Measurements from ENCODE around the gene WDR93. TPM values are rescaled to one million over a fixed set of nuclear protein-coding genes. Genes with fewer than 3 reads are reported as not detected.

WDR93 gene
- total and polyA plus RNA-seq, 2 of the 4 experiments (the other 2 are of a cell fraction): not detected

DNA sequence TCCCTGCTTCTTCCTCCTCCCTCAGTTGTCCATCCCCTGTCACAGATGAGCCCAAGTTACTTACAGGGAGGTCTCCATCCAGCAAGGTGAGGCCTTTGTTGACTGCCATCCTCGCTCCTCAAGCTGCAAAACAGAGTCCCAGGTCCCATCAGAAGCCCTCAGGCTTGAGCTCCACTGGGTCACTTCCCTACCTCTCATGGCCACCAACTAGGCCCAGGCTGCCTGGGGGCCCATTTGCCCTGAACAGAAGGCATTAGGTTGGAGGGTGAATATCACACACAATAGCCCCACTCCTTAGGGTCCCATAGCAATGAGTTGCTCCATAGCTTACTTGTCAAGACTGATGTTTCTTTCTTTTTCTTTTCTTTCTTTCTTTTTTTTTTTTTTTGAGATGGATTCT, 13.2 kb upstream of the WDR93 start:
- Histone ChIP-seq H2BK120ac (ENCODE audit: low read depth, low read length) (no peak overlapping the region), H3K23ac (ENCODE audit: low read depth, low read length) (no peak overlapping the region), H2BK20ac (ENCODE audit: low read depth, low read length) (no peak overlapping the region), H4K8ac (ENCODE audit: low read depth in 2 of 2, low read length in 2 of 2) (no peak overlapping the region), H3K9ac (ENCODE audit: low read depth, low read length) (no peak overlapping the region), H2AFZ (replicated peaks; ENCODE audit: low read length, poor library complexity) (no peak overlapping the region), H3K36me3 (ENCODE audit: control insufficient read depth, insufficient read depth, low read length) (no peaks in the 10 kb centered on the region), H3K79me1 (ENCODE audit: low read depth in 1 of 2, low read length in 2 of 2) (no peaks in the 10 kb centered on the region), H3K56ac (ENCODE audit: extremely low read depth, insufficient read depth, low read length) (no peak overlapping the region), H3K18ac (ENCODE audit: low read depth, low read length) (no peak overlapping the region), H3K4ac (ENCODE audit: low read depth, low read length) (no peak overlapping the region), H4K91ac (ENCODE audit: insufficient read depth, low read depth, low read length) (no peak overlapping the region), H3K4me2 (ENCODE audit: low read depth, low read length) (no peak overlapping the region), H4K20me1 (ENCODE audit: insufficient read depth, low read length) (no peaks in the 10 kb centered on the region), H3K9me3 (ENCODE audit: control insufficient read depth, insufficient read depth, low read length) (no peaks in the 10 kb centered on the region), H3K4me3 (ENCODE audit: insufficient read depth, low read depth, low read length) (no peak overlapping the region), H2AK9ac (replicated peaks; ENCODE audit: low read depth, low read length, poor library complexity) (no peak overlapping the region), H3K27ac (ENCODE audit: insufficient read depth, low read length) (no peak overlapping the region), H2BK15ac (ENCODE audit: low read depth, low read length) (no peak overlapping the region), H3K4me1 (ENCODE audit: control insufficient read depth, insufficient read depth, low read length) (peaks cover 2% of the 10 kb centered on the region; the same call in 1 of the 2 replicates), H3K27me3 (ENCODE audit: control insufficient read depth, insufficient read depth, low read length) (no peaks in the 10 kb centered on the region), H2BK5ac (ENCODE audit: low read depth, low read length, poor library complexity, severe bottlenecking) (no peak overlapping the region), H4K5ac (ENCODE audit: low read depth, low read length) (no peak overlapping the region), H2AK5ac (ENCODE audit: low read depth, low read length) (no peak overlapping the region), H3K14ac (replicated peaks; ENCODE audit: low read depth, low read length) (no peak overlapping the region), H3K9me1 (ENCODE audit: insufficient read depth, low read length) (0 out of 2 replicates have a peak, but pooled peaks cover 6% of the 10 kb centered on the region)
- no peak for ATAC-seq (ENCODE audit: low read depth)
- no peak for TF ChIP-seq CHD1 (IDR thresholded peaks at IDR 0.05; ENCODE audit: low read depth, low read length)
- TF ChIP-seq RCOR1 (IDR thresholded peaks at IDR 0.05; ENCODE audit: insufficient replicate concordance, low read length): no peak
- DNase-seq: no peak
- dilution Hi-C loops (cut with HindIII; ENCODE audit: low sequenced_read_pairs, unreplicated experiment) (no loop called here), in situ Hi-C loops (cut with MboI; ENCODE audit: low sequenced_read_pairs) (no loop called here), intact Hi-C loops (cut with micrococcal nuclease) (no loop called here)
- BruUV-seq (replicated peaks): no TSS peak
- 43% methylated on average over 1 of the region's 1 CpG; no CpG with 5 or more reads in 1 of the 2 experiments for WGBS, 2 experiments (ENCODE audit: extremely low coverage in 2 of 2, insufficient read length in 1 of 2)
- CTCF ChIA-PET: no interaction called here
- POLR2A ChIA-PET (ENCODE audit: unreplicated experiment): no interaction called here

Data from IMR-90 (cell line).